ENCODE results near the gene BCL11A.

DNA sequence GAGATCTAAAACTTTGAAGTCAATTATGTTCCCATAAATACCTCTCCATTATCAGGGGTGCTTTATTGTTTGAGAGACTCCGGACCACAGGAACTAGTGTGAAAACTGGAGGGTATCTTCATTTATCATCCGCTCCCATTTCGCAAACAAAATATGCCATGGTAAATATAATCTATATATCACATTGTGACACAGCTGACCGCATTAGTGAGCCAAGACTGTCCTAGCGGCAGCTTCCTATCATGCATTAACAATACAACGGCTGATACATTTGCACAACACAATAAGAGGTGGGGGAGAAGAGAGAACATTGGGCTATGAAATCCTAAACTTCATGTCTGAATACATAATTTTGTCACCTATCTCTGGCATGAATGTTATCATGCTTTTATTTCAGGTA, 29.5 kb downstream of the BCL11A start:
- TF ChIP-seq ZNF8 (CRISPR knock-in tag; IDR thresholded peaks at IDR 0.05) (no peak), ZFP30 (CRISPR knock-in tag; IDR thresholded peaks at IDR 0.05) (no peak), CSDC2 (CRISPR knock-in tag; IDR thresholded peaks at IDR 0.05) (no peak)

All from SK-N-SH treated with all-trans-retinoic acid at 6 μM for 48 hours (cell line).